Measurements from ENCODE around the gene SMIM11.
"Not testable (repeated sequence)": the region's sequence is repeated elsewhere in the genome, so short reads cannot be mapped to it uniquely, and the experiment has no call there.

SMIM11 gene

DNA sequence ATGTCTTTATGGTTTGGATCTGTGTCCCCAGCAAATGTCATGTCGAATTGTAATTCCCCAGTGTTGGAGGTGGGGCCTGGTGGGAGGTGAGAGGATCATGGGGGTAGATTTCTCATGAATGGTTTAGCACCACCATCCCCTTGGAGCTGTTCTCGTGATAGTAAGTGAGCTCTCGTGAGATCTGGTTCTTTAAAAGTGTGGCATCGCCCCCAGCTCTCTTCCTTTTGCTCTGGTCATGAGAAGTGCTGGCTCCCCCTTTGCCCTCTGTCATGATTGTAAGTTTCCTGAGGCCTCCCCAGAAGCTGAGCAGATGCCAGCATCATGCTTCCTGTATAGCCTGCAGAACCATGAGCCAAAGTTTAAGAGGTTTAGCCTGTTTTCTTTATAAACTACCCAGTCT lies 22.8 kb upstream of the SMIM11 start:
- no peak for DNase-seq (ENCODE audit: low read depth)
- no peak overlapping the region for H3K4me3 ChIP-seq (ENCODE audit: low read depth, low read length)

GRCh38 chr21:34353182-34353581 lies 22.1 kb upstream of the SMIM11 start:
- no peak overlapping the region for H3K4me3 ChIP-seq (ENCODE audit: low read depth, low read length)
- no peak for DNase-seq (ENCODE audit: low read depth)

- DNase-seq (ENCODE audit: low read depth), result no peak
- no peak overlapping the region for H3K4me3 ChIP-seq (ENCODE audit: low read depth, low read length)
These were observed 20.5 kb upstream of the SMIM11 start for GRCh38 chr21:34354836-34355235.

GRCh38 chr21:34355570-34355969 lies 19.7 kb upstream of the SMIM11 start:
- DNase-seq (ENCODE audit: low read depth), result no peak
- H3K4me3 ChIP-seq (ENCODE audit: low read depth, low read length), result no peak overlapping the region

DNA sequence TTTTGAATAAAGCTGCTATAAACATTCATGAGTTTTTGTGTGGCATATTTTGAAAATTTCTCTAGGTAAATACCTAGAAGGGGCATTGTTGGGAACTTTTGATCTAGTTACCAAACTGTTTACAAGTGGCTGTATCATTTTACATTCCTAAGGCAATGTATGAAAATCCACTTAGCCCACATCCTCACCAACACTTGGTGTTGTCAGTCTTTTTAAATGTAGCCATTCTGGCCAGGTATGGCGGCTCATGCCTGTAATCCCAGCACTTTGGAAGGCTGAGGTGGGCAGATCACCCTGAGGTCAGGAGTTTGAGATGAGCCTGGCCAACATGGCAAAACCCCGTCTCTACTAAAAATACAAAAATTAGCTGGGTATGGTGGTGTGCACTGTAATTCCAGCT lies 17.4 kb upstream of the SMIM11 start:
- H3K4me3 ChIP-seq (ENCODE audit: low read depth, low read length), result no peak overlapping the region
- no peak for DNase-seq (ENCODE audit: low read depth)

DNA sequence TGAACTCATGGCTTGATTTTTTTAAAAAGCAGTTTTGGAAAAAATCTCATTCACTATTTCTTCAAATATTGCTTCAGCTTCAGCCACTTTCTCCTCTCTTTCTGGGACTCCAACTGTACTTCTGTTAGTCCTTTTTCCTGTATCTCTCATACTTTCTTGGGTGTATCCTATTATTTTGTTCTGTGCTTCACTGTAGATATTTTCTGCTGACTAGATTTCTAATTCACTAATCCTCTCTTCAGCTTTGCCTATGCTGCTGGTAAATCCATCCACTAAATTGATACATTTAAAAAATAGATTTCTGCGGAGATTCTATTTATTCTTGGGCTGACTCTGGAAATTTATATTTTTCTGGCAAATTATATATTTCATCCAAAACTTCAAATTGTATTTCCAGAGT lies 16.4 kb upstream of the SMIM11 start:
- H3K4me3 ChIP-seq (ENCODE audit: low read depth, low read length), result no peak overlapping the region
- DNase-seq (ENCODE audit: low read depth), result no peak

- DNase-seq (ENCODE audit: low read depth), result no peak
- no peak overlapping the region for H3K4me3 ChIP-seq (ENCODE audit: low read depth, low read length)
These were observed 14.6 kb upstream of the SMIM11 start for GRCh38 chr21:34360488-34361241.

DNA sequence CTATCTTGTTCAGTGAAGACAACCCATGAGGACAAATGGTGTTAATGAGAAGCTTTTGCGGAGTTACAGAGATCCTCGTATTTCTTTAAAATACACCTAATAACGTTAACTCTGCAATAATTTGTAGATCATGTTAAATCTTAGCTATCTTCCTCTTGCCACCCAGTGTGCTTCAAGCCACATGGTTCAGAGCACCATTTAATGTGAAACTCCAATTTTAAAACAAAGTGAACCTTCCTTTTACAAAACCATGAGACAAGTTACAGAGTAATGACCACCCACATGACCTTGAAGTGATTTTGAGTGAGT lies 13.2 kb upstream of the SMIM11 start:
- DNase-seq (ENCODE audit: low read depth), result no peak
- no peak overlapping the region for H3K4me3 ChIP-seq (ENCODE audit: low read depth, low read length)

DNA sequence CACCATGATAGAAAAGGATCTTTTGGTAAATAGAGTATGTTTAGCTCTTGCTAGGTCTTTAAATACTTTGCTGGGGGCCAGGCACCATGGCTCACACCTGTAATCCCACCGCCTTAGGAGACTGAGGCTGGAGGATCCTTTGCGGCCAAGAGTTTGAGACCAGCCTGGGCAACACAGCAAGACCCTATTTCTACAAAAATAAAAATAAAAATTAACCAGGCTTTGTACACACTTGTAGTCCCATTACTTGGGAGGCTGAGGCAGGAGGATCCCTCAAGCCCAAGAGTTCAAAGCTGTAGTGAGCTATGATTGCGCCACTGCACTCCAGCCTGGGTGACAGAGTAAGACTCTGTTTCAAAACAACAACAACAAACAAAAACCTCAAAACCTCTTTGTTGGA lies 12.6 kb upstream of the SMIM11 start:
- H3K4me3 ChIP-seq (ENCODE audit: low read depth, low read length), result no peak overlapping the region
- no peak for DNase-seq (ENCODE audit: low read depth)

GRCh38 chr21:34363733-34364132 lies 11.6 kb upstream of the SMIM11 start, which contains the start of gene KCNE2:
TSS of gene KCNE2 (plus strand) at chr21:34364006. CDS start at chr21:34370479, 6,473 bp downstream.
- DNase-seq (ENCODE audit: low read depth), result no peak
- no peak within 1 kb of the TSS for H3K4me3 ChIP-seq (ENCODE audit: low read depth, low read length)

DNA sequence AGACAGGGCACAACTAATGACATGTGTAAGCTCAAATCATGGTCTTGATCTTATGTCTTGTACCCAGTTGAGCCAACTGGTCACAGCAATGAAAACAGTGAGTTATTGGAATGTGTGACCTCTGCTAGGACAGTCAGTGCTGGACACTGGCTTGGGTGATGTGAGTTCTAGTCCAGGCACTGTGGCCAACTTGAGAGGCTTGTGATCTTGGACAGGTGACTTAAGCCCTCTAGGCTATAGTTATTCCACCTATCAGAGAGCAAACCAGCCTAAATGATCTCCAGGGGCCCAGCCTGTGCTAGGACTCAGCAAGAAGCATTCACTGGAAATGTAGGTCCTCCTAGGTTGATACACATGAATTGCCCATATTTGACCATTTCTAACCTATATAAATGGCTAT lies 10.4 kb upstream of the SMIM11 start:
- DNase-seq (ENCODE audit: low read depth), result no peak
- H3K4me3 ChIP-seq (ENCODE audit: low read depth, low read length), result no peak overlapping the region

DNA sequence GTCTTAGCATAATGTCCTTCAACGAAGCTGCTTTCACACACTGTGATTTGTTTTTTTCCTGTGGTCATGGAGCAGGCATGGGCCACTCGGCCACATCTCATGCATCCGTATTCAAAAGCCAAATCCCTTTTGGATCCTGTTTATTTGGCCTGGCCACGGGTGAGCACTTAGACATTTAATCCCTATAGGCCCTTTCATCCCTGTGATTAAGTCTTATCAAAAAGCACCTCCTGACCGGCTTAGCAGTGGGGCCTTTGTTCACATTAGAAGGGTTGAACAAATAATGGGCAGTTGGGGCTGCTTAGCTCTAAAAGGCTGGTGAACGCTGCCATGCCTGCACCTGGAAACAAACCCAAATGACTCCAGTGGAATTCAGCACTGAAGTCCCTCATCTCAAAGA lies 9.5 kb upstream of the SMIM11 start:
- H3K4me3 ChIP-seq (ENCODE audit: low read depth, low read length), result no peak overlapping the region
- no peak for DNase-seq (ENCODE audit: low read depth)

DNA sequence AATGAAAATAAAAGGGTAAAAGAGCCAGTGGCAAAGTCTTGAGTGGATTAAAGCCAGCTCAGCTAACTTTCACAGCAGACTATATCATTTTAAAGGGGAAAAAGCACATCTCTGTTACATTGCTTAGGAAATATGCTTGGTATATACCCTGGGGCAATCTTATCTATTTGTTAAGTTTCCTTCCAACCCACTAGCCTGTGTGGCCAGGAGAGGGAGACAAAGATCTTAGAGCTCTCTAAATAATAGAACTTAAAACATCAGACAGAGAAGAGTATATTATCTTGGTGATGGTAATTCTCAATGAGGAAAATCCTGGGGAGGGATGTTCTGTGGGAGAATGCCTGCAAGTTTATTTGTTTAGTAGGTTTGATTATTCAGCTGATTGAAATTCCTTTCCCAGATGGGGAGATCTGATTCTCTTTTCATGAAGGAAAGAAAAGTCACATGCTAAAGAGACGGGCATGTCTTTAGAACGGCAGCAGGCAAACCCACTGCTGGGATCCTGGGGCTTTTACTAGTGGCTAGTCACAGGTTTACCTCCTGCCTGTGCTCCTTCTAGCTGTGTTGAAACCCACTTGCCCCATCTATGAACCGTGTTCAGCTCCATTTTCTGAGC lies 7.9 kb upstream of the SMIM11 start:
- no peak for DNase-seq (ENCODE audit: low read depth)
- H3K4me3 ChIP-seq (ENCODE audit: low read depth, low read length), result no peak overlapping the region

- DNase-seq (ENCODE audit: low read depth), result no peak
These were observed 5.6 kb upstream of the SMIM11 start for GRCh38 chr21:34369741-34370140.

DNA sequence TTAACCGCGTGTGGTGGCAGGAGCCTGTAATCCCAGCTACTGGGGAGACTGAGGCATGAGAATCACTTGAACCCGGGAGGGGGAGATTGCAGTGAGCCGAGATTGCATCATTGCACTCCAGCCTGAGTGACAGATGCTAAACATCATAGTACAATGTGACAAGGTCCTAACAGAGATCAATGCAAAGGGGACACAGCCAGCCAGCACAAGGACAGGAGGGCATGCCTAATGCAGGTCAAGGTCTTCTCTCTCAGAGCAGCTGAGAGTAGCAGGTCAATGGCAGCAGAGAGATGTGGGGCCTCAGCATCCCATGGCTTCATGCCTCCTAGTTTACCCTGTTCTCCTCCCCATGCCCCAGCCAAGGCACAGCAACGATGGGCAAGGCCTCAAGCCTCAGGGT lies 3.0 kb upstream of the SMIM11 start:
- H3K4me3 ChIP-seq (ENCODE audit: low read depth, low read length), result no peak overlapping the region
- no peak for DNase-seq (ENCODE audit: low read depth)

More at GRCh38 chr21:34369741-34370140, 5.6 kb upstream of the SMIM11 start:
- no peak overlapping the region for H3K4me3 ChIP-seq (ENCODE audit: low read depth, low read length)

DNA sequence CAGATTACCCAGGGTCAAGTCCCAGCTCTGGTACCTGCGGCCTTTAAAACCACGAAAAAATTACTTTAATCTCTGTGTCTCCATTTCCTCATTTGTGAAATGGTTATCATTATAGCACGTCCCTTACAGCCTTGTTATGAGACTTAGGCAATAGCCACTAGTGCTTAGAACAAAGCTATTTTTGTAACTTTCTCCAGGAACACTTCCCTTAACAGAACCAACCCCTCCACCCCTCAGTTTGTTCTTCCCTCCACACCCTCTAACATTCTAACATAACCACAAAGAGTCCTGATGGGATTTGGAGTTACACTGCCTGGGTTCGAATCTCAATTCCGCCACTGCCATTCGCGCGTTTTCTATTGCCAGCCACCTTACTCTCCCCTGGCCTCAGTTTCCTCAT lies 845 bp upstream of the SMIM11 start:
- not testable (repeated sequence) for DNase-seq (ENCODE audit: low read depth); H3K4me3 ChIP-seq (ENCODE audit: low read depth, low read length)

- DNase-seq (ENCODE audit: low read depth); H3K4me3 ChIP-seq (ENCODE audit: low read depth, low read length): not testable (repeated sequence)
These were observed 289 bp downstream of the SMIM11 start for GRCh38 chr21:34375619-34375972.

DNA sequence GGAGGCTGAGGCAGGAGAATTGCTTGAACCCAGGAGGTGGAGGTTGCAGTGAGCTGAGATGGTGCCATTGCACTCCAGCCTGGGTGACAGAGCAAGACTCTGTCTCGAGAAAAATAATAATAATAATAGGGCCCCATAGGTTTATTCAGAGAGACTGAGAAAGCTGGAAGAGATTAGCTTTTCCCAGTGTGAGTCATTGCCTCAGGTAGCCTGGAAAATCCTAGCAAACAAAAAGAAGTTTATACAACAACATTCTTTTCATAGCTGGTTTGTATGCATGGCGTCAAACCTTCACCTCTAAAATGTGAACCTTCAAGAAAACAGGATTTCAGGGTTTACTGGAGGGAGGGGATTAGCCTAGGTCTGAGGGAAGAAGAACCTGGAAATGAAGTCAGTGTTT lies 7.8 kb downstream of the SMIM11 start:
- not testable (repeated sequence) for DNase-seq (ENCODE audit: low read depth)

GRCh38 chr21:34383724-34384415 lies 8.6 kb downstream of the SMIM11 start:
- DNase-seq (ENCODE audit: low read depth); H3K4me3 ChIP-seq (ENCODE audit: low read depth, low read length): not testable (repeated sequence)

More for the DNA sequence above, 7.8 kb downstream of the SMIM11 start:
- H3K4me3 ChIP-seq (ENCODE audit: low read depth, low read length), result not testable (repeated sequence)

DNA sequence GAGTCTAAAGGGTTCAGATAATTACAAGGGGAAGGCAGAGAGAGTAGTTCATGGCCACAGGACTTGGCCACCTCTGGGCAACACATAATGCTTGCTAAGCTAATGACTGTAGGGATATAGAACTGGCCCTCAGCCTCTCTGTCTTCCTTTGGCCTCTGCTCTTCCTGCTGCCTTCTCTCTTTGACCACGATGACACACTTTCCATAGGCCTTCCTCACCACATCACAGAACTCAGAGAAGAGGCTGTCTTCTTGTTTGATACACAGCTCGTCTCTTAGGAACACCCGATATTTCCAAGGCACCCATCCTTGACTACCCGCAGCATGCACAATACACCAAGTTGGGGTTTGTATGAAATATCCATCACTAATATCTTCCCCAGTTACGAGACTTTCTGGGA lies 25.2 kb downstream of the SMIM11 start:
- not testable (repeated sequence) for DNase-seq (ENCODE audit: low read depth); H3K4me3 ChIP-seq (ENCODE audit: low read depth, low read length)

GRCh38 chr21:34404742-34405141 lies 29.4 kb downstream of the SMIM11 start:
- DNase-seq (ENCODE audit: low read depth); H3K4me3 ChIP-seq (ENCODE audit: low read depth, low read length): not testable (repeated sequence)

All from skeletal muscle cell (primary cell).